Erythroblast (primary cell): ENCODE data around the gene KRT36.

Experiments
- DNase-seq, 2 experiments: peaks; one replicate each; lab custom pipeline; 2025; lab: John Stamatoyannopoulos, UW
- GATA1 ChIP-seq: IDR thresholded peaks from 2 replicates; pipeline ENCODE4 v1.6.1; 2011; ENCODE audit warnings: low read depth, mild to moderate bottlenecking, control low read depth, low read length, moderate library complexity
- POLR2A ChIP-seq: IDR thresholded peaks from 2 replicates; pipeline ENCODE4 v1.6.1; 2011; ENCODE audit warnings: mild to moderate bottlenecking, low read length

Gene KRT36

GRCh38 chr17:41489531-41489930 lies at the start of gene KRT36:
Gene KRT36, minus strand, starts transcription at chr17:41489910. Its CDS starts 46 bp downstream, at chr17:41489864.
- DNase-seq, result no peak
- TF ChIP-seq GATA1, result no peak
- TF ChIP-seq POLR2A, result no peak

DNA sequence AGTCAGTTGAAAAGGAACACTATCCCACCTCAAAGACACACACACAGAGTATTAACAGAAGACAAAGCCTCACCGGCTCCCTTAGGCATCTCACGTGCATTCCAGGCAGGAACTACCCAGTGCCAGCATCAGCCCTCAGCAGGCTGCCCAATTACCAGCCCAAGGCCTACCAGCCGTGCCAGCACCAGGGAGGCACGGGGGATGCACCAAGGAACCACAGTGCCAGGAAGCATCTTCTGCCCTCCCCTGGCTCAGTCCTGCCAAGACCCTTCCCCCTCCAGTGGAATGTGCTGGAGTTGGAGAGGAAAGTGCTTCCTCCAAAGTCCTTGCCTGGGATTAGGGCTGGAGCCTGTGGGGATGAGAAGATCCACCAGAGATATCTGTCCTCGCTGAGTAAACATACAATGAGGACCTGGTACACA lies 49.4 kb upstream of the KRT36 start:
- no peak for DNase-seq
- TF ChIP-seq GATA1, result no peak
- no peak for TF ChIP-seq POLR2A

DNA sequence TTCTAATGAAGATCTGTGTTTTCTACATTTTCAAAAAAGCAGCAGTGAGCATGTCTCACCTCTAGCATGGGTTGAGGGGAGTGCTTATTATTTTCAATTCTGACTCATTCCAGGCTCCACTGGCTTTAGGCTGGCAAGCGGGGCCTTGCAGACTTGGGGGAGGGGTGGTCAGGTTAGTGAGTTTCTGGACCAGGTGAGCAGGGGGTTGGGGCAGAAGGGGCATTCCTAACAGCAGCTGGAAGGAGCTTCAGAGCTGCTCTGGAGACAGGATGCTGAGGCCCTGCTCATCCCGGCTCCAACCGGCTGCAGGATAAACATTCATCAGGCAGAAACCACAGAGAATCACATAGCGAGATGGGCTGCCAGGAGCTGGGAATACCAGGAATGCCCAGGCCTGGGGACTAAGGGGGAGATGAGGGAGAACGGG lies 48.9 kb upstream of the KRT36 start:
- TF ChIP-seq GATA1 (no peak), POLR2A (no peak)
- DNase-seq, result no peak

DNA sequence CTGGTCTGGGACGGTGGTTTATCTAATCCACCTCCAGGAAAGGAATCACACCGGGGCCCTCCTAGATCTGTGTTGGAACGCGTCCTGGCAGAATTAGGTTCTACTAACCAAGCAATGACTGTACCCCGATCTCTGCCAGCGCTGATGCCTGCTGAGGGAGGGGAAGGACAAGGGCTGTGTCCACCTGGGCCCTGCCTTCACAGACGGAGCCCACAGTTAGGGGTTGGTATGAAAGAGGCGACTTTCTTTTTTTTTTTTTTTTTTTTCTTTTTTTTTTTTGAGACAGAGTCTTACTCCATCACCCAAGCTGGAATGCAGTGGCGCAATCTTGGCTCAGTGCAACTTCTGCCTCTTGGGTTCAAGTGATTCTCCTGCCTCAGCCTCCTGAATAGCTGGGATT lies 48.3 kb upstream of the KRT36 start:
- no peak for DNase-seq
- TF ChIP-seq GATA1 (no peak), POLR2A (no peak)

DNA sequence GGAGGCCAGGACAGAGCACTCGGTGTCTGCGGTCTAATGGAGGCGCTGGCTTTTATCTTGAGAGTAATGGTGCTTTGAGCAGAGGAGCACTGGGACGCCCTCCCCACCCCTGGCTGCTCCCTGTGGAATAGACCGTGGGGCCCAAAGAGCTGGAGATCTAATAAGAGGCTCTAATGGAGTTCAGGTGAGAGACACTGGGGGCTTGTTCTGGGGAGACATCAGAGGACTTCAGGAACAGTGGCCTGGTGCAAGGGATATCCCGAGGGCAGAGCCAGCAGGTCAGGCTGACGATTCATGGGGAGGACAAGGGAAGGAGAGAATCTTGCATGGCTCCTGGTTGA lies 47.9 kb upstream of the KRT36 start:
- no peak for TF ChIP-seq GATA1
- no peak for TF ChIP-seq POLR2A
- DNase-seq, result no peak

GRCh38 chr17:41536741-41537613 lies 47.3 kb upstream of the KRT36 start:
- no peak for DNase-seq
- no peak for TF ChIP-seq POLR2A
- TF ChIP-seq GATA1, result no peak

DNA sequence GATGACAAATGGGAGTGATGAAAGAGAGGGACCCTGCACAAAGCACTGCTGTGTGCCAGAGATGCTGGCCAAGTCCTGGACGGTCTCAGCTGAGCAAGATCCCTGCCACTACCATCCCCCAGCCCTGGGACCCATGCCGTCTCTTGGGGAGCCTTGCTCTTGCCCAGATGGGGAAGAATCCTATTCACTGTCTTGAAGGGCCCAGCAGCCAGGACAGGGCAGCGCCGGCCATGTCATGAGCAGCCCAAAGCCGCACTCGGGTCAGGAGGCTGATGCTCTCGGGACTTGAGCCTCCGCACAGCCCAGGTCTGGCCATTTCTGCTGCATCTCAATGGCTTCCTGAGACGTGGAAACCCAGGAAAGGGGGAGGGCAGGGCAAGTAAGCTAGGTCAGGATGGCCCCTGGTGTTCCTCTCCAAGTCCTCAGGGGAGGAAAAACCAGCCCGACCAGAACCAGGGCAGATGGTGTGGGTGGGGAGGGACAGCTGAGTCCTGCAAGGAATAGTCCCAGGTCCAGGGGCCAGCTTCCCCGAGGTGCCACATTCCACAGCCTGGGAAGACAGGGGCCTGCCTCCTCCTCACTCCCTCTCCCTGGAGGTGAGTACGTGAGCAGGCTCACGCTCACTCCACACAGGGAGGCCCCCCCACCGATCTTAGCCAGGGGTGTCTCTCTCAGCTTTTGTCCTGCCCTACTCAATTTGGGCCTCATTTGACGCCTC lies 46.2 kb upstream of the KRT36 start:
- TF ChIP-seq GATA1 (no peak), POLR2A (no peak)
- no peak for DNase-seq

DNA sequence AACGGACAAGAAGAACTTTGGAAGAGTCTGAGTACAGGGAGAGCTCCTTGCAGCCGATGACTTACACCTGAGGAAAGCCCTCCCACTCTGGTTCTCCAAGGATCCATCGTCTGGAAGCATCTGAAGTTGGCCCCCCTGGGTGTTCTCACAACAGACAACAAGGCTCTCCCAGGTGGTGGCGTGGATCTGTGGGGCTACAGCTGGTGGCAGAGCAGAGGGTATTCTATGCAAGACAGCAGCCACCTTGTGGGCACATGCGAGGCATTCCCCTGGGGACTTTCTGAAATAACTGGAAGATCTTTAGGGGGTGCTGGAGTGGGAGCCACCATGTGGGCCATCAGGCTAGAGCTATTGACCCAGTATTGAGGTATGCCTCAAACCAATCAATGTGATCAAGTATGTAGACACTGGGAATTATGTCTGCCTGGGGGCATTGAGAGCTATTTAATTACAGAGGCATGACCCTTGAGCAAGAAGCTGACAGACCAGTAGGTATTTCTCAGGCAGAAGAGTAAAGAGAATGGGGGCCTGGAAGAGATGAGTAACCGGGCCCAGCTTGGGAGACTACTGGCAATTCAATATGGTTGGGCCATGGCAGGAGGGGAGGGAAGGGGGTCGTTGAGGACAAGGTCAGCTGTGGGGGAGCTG lies 45.3 kb upstream of the KRT36 start:
- TF ChIP-seq POLR2A (no peak), GATA1 (no peak)

GRCh38 chr17:41533613-41534012 lies 43.9 kb upstream of the KRT36 start:
- no peak for TF ChIP-seq POLR2A
- no peak for TF ChIP-seq GATA1
- no peak for DNase-seq

More for the DNA sequence above, 45.3 kb upstream of the KRT36 start:
- DNase-seq, result no peak

DNA sequence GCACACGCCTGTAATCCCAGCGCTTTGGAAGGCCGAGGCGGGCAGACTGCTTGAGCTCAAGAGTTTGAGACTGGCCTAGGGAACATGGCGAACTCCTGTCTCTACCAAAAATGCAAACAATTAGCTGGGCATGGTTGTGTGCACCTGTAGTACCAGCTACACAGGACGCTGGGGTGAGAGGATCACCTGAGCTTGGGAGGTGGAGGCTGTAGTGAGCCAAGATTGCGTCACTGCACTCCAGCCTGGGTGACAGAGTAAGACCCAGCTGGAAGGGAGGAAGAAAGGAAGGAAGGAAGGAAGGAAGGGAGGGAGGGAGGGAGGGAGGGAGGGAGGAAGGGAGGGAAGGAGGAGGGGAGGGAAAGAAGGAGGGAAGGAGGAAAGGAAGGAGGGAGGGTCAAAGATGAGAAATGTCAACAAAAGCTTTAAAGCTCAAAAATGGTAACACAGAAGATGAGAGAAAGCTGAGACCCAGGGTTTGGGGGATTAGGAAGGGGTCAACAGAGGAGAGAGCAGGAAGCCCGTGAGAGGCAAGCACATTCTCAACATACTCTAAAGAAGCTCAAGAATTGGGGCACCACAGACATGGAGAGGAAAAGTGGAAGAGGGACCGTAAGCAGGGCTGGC lies 43.3 kb upstream of the KRT36 start:
- TF ChIP-seq GATA1 (no peak), POLR2A (no peak)
- DNase-seq, result no peak

DNA sequence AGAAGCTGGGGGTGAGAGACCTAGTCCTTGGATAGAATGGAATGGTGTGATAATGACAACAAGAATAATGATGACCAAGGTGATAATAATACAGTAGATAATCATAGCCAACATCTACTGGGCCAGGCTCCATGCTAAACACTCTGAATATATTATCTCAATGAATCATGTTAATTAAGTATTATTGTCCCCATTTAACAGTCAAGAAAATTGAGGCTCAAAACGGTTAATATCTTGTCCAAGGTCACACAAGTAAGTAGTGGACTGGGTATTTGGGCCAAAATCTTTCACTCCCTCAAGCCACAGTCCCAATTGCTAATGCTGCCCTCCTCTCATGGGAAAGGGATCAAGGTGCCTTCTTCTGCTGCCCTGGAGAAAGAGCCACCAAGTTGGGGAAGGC lies 42.3 kb upstream of the KRT36 start:
- no peak for DNase-seq
- TF ChIP-seq GATA1, result no peak
- TF ChIP-seq POLR2A, result no peak

- peak; percentile 83 to 90 for DNase-seq
- peak; percentile 84 for TF ChIP-seq GATA1
- no peak for TF ChIP-seq POLR2A
These were observed 40.6 kb upstream of the KRT36 start for GRCh38 chr17:41530062-41531048.
